ENCODE data around the gene MAN1C1. TPM values are rescaled to one million over a fixed set of nuclear protein-coding genes. Genes with fewer than 3 reads are reported as not detected.

MAN1C1 gene
- total RNA-seq, 1 donor from 2014 or later = 3.1 TPM

DNA sequence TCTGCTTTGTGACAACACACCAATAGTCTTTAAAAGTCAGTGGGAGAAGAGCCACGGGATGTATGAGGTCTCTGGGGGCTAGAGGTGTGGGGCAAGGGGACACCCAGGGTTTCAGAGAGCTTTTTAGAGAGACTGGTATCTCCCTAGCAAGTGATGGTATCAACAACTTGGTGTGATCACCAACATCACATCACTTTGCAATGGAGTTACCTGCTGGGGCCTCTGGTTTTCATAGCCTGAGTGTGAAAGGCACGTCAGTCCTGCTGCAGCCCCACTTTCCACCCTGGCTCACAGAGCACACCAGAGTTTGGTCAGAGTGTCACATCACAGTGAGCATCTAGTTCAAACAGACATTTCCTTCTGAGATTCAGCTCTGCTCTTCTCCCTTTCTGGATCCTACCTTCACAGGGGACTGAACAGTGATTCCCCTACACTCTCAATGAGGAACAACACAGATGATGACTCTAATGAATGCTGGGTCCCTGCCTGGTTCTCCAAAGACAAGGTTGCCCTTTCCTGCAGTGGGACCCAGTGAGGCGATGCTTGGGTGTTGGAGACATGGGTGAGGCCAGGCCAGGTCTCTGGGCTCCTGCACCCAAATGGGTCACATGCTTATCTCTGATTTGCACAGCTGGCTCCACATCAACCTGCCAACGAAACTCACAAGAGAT, 2.0 kb upstream of the MAN1C1 start:
- no peak for DNase-seq

DNA sequence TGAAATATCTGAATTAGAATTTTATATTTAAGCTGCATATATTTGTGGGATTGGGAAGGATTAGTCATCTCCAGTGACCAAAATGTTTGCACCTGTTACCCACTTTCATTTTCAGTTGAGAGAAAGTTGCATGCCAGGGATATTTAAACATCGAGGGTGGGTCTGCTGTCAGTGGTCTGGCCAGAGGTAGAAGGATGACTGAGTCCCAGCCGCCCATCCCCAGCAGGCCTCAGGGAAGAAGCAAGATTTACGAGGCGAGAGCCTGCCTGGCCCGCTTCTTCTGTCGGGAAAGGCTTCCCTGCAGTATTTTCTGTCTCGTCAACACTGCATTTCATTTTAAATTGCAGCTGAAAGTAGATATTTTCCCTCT, 1.4 kb upstream of the MAN1C1 start:
- no peak for DNase-seq

DNA sequence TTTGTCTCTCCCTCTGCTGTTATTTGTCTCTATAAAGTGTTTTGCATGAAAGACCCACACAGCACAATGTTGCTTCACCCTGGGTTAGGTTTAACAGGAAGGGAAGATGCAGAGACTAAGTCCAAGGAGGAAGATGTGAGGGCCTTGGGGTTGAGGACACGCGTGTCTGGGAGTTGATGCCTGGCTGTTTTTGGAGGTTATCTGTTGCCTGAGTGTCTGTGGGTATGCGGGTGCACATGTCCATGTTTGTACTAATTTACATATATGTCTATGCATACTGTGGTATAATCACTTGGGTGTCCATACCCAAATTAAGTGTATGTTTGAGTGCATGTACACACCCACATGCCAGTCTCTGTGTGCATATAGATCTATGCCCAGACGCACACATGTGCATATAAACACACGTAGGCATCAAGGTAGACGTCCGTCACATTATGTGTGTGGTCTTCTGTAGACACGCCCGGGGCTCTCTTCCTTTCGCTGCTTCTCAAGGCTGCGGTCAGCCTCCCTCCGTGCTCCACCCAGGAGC, 962 bp upstream of the MAN1C1 start:
- no peak for DNase-seq

DNA sequence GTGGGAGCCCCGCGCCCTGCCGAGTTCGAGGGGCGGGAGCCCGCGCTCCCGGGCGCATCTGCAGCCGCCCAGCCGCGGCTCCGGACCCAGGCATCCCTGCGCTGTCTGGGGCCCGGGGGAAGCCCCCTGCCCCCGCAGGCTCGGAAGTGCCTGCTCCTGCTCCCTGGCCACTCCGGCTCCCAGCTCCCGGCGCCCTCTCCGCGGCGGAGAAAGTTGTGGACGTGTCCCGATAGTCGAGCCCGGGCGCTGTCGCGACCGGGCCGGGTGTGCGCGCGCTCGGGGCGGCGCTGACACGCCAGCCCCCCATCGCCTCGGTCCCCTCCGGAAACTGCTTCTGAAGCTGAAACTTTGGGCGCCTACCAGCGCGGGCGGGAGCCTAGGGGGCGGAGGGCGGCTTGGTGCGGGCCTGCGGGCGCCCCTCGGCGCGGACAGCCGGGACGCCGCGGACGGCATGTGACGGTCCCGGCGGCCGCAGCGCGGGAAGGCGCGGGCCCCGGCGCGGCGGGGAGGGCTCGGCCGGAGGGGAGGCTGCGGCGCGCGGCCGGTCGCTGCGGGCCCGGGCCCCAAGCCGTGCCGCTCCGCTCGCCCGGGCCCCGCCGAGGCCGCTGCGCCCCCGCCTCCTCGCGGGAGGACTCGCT, 515 bp downstream of the MAN1C1 start:
- DNase-seq = no peak

DNA sequence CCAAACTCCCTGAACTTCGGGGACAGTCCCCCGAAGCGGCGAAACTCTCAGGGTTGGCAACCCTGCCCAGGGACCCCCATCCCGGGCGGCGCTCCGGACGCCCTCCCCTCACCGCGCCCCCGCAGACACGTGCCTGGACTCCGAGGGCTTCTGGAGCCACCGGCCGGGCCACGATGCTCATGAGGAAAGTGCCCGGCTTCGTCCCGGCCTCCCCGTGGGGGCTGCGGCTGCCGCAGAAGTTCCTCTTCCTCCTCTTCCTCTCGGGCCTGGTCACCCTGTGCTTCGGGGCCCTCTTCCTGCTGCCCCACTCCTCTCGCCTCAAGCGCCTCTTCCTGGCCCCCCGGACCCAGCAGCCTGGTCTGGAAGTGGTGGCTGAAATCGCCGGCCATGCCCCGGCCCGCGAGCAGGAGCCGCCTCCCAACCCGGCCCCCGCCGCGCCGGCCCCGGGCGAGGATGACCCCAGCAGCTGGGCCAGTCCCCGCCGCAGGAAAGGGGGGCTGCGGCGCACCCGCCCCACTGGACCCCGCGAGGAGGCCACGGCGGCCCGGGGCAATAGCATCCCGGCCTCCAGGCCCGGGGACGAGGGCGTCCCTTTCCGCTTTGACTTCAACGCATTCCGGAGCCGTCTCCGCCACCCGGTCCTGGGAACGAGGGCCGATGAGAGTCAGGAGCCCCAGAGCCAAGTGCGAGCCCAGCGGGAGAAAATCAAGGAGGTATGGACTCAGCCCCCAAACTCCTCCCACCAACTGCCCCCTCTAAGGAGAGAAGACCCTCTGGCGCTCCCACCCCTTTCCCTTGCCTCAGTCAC, 1.2 kb downstream of the MAN1C1 start:
- DNase-seq = no peak

DNA sequence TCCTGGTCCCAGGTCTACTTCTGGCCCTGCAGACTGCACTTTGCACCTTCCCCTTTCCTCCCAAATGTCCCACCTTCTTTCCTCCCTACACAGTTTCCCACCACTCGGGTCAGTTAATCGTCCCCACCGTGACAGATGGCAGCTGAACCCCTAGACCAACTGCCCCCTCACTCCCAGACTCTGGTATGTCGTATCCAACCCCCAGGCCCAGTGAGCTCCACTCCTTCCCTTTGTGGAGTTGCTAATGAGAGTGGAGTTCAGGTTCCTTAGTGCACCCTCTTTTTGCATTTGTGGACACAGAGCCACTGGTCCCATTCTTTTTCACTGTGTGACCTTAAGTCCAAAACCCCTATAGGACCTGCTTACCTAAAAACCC, 1.8 kb downstream of the MAN1C1 start:
- DNase-seq = no peak

GRCh38 chr1:25619101-25619890, 2.7 kb downstream of the MAN1C1 start:
- peak; percentile 56 for DNase-seq

DNA sequence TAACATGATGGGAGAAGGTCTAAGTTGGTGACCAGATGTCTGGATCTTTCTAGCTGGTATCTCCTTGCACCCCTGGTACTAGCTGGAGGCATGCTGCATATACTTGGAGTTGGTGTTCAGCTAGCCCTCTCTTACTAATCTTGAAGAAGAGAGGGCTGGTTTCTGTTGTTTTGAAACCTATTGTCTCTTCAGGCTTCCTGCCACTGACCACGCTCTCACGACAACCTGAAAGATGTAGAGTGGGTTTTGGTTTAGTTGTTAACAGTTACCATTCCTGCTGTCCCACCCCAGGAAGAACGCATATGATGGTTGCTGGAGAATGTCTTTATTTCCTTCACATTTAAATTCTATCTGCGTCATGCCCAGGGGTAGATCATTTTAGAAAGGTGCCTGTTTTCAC, 3.6 kb downstream of the MAN1C1 start:
- no peak for DNase-seq

DNA sequence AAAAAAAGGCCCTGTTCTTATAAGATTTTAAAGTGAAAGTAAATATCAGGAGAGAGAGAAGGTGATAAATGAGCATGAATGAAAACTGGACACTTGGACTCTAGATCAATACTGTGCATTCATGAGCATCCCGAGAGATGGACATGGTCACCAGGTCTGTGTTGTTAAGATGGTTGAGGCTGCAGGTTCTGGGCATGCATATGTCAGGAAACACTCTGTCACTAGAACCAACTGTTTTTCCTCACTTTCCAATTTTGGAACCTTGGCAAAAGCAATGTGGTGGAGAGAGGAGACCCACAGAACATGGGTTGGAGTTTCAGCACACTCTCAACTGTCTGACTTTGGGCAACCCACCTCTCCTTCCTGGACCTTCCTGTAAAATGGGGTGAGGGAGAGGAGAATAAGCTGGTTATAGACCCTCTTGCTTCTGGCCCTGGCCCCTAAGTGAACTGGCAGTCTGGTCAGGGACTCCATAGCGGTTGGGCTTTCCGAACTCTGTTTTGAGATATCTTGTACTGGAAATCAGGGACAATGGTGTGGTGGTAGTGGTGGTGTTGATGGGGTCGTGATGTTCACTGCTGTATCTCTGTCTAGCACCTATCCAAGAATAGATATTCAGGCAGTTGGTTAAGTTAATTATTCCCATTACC, 4.2 kb downstream of the MAN1C1 start:
- no peak for DNase-seq

GRCh38 chr1:25621876-25622275, 5.3 kb downstream of the MAN1C1 start:
- DNase-seq = no peak

GRCh38 chr1:25622531-25622930, 5.9 kb downstream of the MAN1C1 start:
- DNase-seq = no peak

- no peak for DNase-seq
Observed at GRCh38 chr1:25623007-25623406, 6.4 kb downstream of the MAN1C1 start.

DNA sequence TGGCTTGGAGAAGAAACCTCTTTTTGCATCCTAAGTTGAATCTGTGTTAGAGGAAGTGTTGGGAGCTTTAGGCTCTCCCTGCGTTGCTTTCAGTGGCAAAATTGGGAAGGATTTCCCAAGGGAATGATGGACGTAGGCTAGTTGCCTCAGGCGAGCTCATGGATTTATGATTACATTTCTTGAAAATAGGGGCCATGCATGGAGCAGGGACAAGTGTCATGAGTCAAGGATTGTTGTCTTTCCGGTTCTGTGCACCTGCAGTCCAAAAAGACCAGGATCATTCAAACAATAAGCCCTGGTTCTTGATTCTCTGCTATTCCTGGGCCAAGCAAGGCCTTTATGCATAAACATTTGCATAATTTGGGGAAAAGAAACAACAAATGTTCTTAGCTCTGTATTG, 7.1 kb downstream of the MAN1C1 start:
- no peak for DNase-seq

- no peak for DNase-seq
Observed at GRCh38 chr1:25624156-25624555, 7.6 kb downstream of the MAN1C1 start.

GRCh38 chr1:25624604-25625003, 8.0 kb downstream of the MAN1C1 start:
- no peak for DNase-seq

DNA sequence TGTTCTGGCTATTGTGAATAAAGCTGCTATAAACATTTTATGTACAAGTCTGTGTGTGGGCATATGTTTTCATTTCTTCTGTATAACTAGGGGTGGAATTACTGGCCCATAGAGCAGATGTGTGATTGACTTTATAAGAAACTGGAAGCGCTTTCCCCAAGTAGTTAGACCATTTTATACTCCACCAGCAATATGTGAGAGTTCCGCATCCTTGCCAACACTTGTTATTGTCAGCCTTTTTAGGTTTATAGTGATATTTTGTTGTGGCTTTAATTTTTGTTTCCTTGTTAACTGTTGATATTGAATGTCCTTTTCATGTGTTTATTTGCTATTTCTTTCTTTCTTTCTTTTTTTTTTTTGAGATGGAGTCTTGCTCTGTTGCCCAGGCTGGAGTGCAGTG, 9.4 kb downstream of the MAN1C1 start:
- no peak for DNase-seq

- no peak for DNase-seq
Observed at GRCh38 chr1:25628741-25629421, 12.3 kb downstream of the MAN1C1 start.

DNA sequence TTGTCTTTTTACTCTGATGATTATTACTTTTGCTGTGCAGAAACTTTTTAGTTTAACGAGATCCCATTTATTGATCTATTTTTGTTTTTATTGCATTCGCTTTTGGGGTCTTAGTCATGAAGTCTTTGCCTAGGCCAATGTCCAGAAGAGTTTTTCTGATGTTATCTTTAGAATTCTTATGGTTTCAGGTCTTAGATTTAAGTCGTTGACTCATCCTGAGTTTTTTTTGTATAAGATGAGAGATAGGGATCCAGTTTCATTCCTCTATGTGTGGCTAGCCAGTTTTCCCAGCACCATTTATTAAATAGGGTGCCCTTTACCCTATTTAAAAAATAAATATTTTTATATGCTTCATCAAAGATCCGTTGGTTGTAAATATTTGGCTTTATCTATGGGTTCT, 13.2 kb downstream of the MAN1C1 start:
- DNase-seq = no peak

GRCh38 chr1:25631750-25632485, 15.3 kb downstream of the MAN1C1 start:
- no peak for DNase-seq

- no peak for DNase-seq
Observed at GRCh38 chr1:25634066-25634465, 17.5 kb downstream of the MAN1C1 start.

DNA sequence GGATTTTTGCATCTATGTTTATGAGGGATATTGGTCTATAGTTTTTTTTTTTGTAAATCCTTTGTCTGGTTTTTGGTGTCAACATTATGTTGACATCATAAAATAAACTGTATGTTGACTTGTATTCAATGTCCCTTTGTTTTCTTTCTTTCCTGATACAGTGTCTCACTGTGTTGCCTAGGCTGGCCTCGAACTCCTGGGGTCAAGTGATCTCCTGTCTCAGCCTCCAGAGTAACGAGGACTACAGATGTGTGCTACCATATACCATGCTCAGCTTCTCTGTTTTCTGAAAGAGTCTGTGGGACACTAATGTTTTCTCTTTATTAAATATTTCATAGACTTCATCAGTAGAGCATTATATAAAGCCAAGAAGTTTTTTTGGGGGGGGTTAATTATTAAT, 18.3 kb downstream of the MAN1C1 start:
- DNase-seq = no peak
